ENCODE data around the gene NYNRIN.

- TF ChIP-seq POLR2A (IDR thresholded peaks at IDR 0.05; ENCODE audit: low read depth, low read length) (no peak), TAF1 (IDR thresholded peaks at IDR 0.05; ENCODE audit: borderline replicate concordance, low read depth, low read length) (no peak), POLR2AphosphoS5 (IDR thresholded peaks at IDR 0.05; ENCODE audit: low read depth, low read length) (no peak)
These were observed 19.7 kb downstream of the NYNRIN start for GRCh38 chr14:24418492-24418873.
